ENCODE measurements around the gene RPS6KA2. TPM values are rescaled to one million over a fixed set of nuclear protein-coding genes. Genes with fewer than 3 reads are reported as not detected.

The RPS6KA2 gene
- total RNA-seq, 2 donors from 2014 or later, result 28.1 to 28.5 TPM

GRCh38 chr6:166441325-166442078 lies 185.5 kb downstream of the RPS6KA2 start:
- Mint-ChIP-seq H3K4me1 (ENCODE audit: low read depth) (peaks cover 7% of the 10 kb centered on the region), H3K27me3 (ENCODE audit: low read depth) (peaks cover 8% of the 10 kb centered on the region), H3K27ac (no peak overlapping the region), H3K9me3 (no peaks in the 10 kb centered on the region), H3K4me3 (no peak overlapping the region), H3K36me3 (ENCODE audit: insufficient read depth in 2 of 2) (peaks cover 0 to 3% of the 10 kb centered on the region in 2 donors)
- ATAC-seq (replicated peaks in 1 of 2) (no peak), DNase-seq (no peak)

GRCh38 chr6:166440729-166441128 lies 186.3 kb downstream of the RPS6KA2 start:
- no peak overlapping the region for H3K27ac Mint-ChIP-seq
- DNase-seq, result no peak
- peaks cover 8% of the 10 kb centered on the region for H3K27me3 Mint-ChIP-seq (ENCODE audit: low read depth)
- no peak for ATAC-seq (replicated peaks in 1 of 2)
- H3K36me3 Mint-ChIP-seq (ENCODE audit: insufficient read depth in 2 of 2), result peaks cover 0 to 3% of the 10 kb centered on the region in 2 donors
- H3K4me1 Mint-ChIP-seq (ENCODE audit: low read depth), result peaks cover 14% of the 10 kb centered on the region
- H3K9me3 Mint-ChIP-seq, result no peaks in the 10 kb centered on the region
- H3K4me3 Mint-ChIP-seq, result no peak overlapping the region

- Mint-ChIP-seq H3K4me1 (ENCODE audit: low read depth) (peaks cover 18% of the 10 kb centered on the region), H3K36me3 (ENCODE audit: insufficient read depth in 2 of 2) (peaks cover 0 to 3% of the 10 kb centered on the region in 2 donors), H3K4me3 (no peak overlapping the region), H3K27ac (no peak overlapping the region), H3K9me3 (no peaks in the 10 kb centered on the region), H3K27me3 (ENCODE audit: low read depth) (peaks cover 8% of the 10 kb centered on the region)
- DNase-seq (no peak), ATAC-seq (replicated peaks in 1 of 2) (no peak)
Observed at GRCh38 chr6:166440106-166440505, 186.9 kb downstream of the RPS6KA2 start.

GRCh38 chr6:166439366-166440091 lies 187.5 kb downstream of the RPS6KA2 start:
- DNase-seq, result no peak
- Mint-ChIP-seq H3K36me3 (ENCODE audit: insufficient read depth in 2 of 2) (peaks cover 0 to 3% of the 10 kb centered on the region in 2 donors), H3K4me3 (no peak overlapping the region), H3K4me1 (ENCODE audit: low read depth) (peaks cover 18% of the 10 kb centered on the region), H3K27ac (no peak overlapping the region), H3K9me3 (no peaks in the 10 kb centered on the region), H3K27me3 (ENCODE audit: low read depth) (peaks cover 8% of the 10 kb centered on the region)
- ATAC-seq (replicated peaks in 1 of 2), result no peak

DNA sequence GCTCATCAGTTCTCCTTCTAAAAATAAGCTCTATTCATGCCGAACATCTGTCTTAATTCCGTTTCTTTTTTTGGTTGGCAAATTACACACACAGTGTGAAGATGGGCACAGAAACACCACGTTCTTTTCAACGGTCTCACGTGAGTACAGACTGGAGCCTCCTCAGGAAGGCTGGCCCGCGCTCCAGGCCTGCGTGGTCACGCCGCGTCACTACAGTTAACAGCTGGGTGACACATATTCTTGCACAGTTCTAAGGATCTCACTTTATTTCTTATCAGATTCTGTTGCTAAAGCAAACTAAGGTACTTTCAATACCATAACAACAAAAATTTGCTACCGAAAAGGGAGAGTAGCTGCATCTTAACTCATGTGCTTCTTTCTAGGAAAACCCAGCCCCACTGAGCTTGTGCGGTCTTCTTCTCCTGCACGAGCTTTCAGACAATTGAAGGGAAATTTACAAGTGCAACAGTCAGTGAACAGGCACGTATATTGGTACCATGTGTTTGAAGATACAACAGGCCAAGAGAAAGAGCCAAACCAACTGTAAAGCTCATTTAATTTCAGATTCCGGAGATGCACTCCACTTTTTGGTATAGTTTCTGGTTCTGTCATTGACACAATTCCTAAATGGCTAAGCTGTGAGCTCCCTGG lies 188.7 kb downstream of the RPS6KA2 start:
- Mint-ChIP-seq H3K9me3 (no peaks in the 10 kb centered on the region), H3K36me3 (ENCODE audit: insufficient read depth in 2 of 2) (peaks cover 0 to 3% of the 10 kb centered on the region in 2 donors), H3K4me1 (ENCODE audit: low read depth) (peaks cover 18% of the 10 kb centered on the region), H3K27me3 (ENCODE audit: low read depth) (peaks cover 8% of the 10 kb centered on the region), H3K27ac (no peak overlapping the region), H3K4me3 (no peak overlapping the region)
- no peak for DNase-seq
- ATAC-seq (replicated peaks in 1 of 2), result no peak

- no peak for ATAC-seq (replicated peaks in 1 of 2)
- no peak overlapping the region for H3K4me3 Mint-ChIP-seq
- no peaks in the 10 kb centered on the region for H3K9me3 Mint-ChIP-seq
- no peak overlapping the region for H3K27ac Mint-ChIP-seq
- H3K4me1 Mint-ChIP-seq (ENCODE audit: low read depth), result peaks cover 18% of the 10 kb centered on the region
- H3K36me3 Mint-ChIP-seq (ENCODE audit: insufficient read depth in 2 of 2), result peaks cover 0 to 3% of the 10 kb centered on the region in 2 donors
- H3K27me3 Mint-ChIP-seq (ENCODE audit: low read depth), result peaks cover 8% of the 10 kb centered on the region
- no peak for DNase-seq
Observed at GRCh38 chr6:166437661-166438060, 189.4 kb downstream of the RPS6KA2 start.

DNA sequence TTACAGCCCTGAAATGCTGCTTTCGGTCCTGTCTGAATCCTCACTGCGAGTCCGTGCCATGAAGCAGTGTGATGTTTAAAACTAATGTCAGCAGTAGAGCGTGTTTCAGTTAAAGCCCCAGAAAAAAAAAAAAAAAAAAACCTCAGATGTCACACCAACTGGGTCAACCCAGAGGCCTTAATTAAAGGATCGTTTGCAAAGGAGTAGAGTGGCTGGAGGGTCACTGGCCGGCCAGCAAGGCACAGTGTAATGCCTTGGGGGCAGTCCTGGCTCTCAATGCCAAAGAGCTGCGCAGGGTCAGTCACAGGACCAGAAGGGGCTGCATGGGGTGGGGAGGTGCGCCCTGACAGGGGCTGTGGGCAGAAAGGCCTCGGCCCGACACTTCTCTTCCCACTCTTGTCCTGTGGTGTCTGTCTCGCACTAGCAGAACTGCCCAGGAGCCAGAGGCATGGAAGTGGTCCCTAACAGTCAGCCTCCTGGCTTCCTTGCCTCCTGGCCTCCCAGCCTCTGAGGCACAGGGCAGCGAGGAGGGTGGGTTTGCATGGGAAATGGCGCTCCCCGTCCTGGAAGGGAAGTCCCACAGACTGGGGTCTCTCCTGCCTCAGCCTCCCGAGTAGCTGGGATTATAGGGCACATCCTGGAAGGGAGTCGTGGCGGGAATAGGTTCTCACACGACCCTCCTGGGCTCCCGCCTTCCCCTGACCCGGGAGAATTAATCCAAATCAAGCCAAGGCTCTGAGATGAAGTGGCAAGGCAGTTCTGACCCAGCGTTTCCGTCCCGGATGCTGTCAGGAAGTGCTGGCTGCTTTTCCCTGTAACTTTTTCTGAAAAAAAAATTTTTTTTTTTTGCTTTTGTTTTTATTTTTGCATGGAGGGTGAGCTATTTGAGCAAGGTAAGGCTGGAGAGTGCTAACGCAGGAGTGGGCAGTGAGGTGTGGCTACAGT lies 190.6 kb downstream of the RPS6KA2 start:
- no peak for DNase-seq
- Mint-ChIP-seq H3K27ac (no peak overlapping the region), H3K27me3 (ENCODE audit: low read depth) (peaks cover 7% of the 10 kb centered on the region), H3K9me3 (no peaks in the 10 kb centered on the region), H3K36me3 (ENCODE audit: insufficient read depth in 2 of 2) (peaks cover 0 to 3% of the 10 kb centered on the region in 2 donors), H3K4me3 (no peak overlapping the region), H3K4me1 (ENCODE audit: low read depth) (peaks cover 18% of the 10 kb centered on the region)
- no peak for ATAC-seq (replicated peaks in 1 of 2)

GRCh38 chr6:166435574-166435973 lies 191.5 kb downstream of the RPS6KA2 start:
- H3K4me1 Mint-ChIP-seq (ENCODE audit: low read depth), result peaks cover 18% of the 10 kb centered on the region
- H3K9me3 Mint-ChIP-seq, result no peaks in the 10 kb centered on the region
- peaks cover 0 to 3% of the 10 kb centered on the region in 2 donors for H3K36me3 Mint-ChIP-seq (ENCODE audit: insufficient read depth in 2 of 2)
- no peak overlapping the region for H3K27ac Mint-ChIP-seq
- DNase-seq, result peak in 1 of 2 donors; percentile 19
- H3K27me3 Mint-ChIP-seq (ENCODE audit: low read depth), result no peaks in the 10 kb centered on the region
- ATAC-seq (replicated peaks in 1 of 2), result peak; percentile 51 to 66
- H3K4me3 Mint-ChIP-seq, result no peak overlapping the region

DNA sequence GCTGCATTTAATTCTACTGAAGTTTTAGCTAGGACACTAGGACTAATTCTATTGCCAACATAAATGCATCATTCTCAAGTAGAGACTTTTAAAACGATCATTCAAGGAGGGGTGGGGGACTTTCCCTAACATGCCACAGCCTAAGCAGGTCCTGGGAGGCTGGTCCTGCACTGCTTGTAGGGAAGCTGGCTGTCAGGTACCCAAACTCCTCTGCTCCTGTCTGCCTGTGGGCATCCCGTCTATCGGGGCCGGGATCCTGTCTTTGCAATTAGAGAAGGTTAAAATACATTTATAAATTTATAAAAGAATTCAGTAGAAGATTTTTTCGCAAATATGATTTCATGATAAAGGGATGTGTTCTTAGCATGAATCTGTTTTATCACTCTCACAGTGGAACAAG lies 192.7 kb downstream of the RPS6KA2 start:
- H3K4me1 Mint-ChIP-seq (ENCODE audit: low read depth), result peaks cover 11% of the 10 kb centered on the region
- peaks cover 0 to 5% of the 10 kb centered on the region in 2 donors for H3K36me3 Mint-ChIP-seq (ENCODE audit: insufficient read depth in 2 of 2)
- H3K4me3 Mint-ChIP-seq, result no peak overlapping the region
- H3K27me3 Mint-ChIP-seq (ENCODE audit: low read depth), result no peaks in the 10 kb centered on the region
- H3K27ac Mint-ChIP-seq, result no peak overlapping the region
- ATAC-seq (replicated peaks in 1 of 2), result no peak
- DNase-seq, result no peak
- H3K9me3 Mint-ChIP-seq, result no peaks in the 10 kb centered on the region

- Mint-ChIP-seq H3K4me3 (no peak overlapping the region), H3K27ac (no peak overlapping the region), H3K36me3 (ENCODE audit: insufficient read depth in 2 of 2) (peaks cover 2 to 3% of the 10 kb centered on the region in 2 donors), H3K4me1 (ENCODE audit: low read depth) (peaks cover 11% of the 10 kb centered on the region), H3K9me3 (no peaks in the 10 kb centered on the region), H3K27me3 (ENCODE audit: low read depth) (no peaks in the 10 kb centered on the region)
- DNase-seq (no peak), ATAC-seq (replicated peaks in 1 of 2) (no peak)
Observed at GRCh38 chr6:166433096-166433495, 194.0 kb downstream of the RPS6KA2 start.

- ATAC-seq (replicated peaks in 1 of 2), result no peak
- no peaks in the 10 kb centered on the region for H3K27me3 Mint-ChIP-seq (ENCODE audit: low read depth)
Observed at GRCh38 chr6:166430269-166430668, 196.8 kb downstream of the RPS6KA2 start.

DNA sequence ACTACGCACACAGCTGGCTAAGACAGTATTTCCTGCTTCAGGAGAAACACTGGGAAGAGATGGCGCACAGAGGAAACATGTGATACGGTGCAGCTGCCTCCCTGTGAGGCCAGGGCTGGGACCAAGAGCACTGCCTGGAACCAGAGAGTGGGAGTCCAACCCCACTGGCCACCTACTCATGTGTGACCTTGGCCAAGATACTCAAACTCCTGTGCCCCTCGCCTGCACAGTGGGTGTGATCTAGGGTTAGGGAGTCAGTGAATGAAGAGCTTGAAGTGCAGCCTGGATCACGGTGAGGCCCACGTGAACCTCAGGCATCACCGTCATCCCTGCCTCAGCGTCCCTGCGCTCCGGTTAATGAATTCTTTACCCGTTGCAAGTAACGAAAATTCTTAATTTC lies 202.6 kb downstream of the RPS6KA2 start:
- Mint-ChIP-seq H3K27me3 (ENCODE audit: low read depth) (no peaks in the 10 kb centered on the region), H3K4me3 (no peak overlapping the region), H3K9me3 (no peaks in the 10 kb centered on the region), H3K36me3 (ENCODE audit: insufficient read depth in 2 of 2) (peaks cover 0 to 2% of the 10 kb centered on the region in 2 donors), H3K4me1 (ENCODE audit: low read depth) (peaks cover 20% of the 10 kb centered on the region), H3K27ac (no peak overlapping the region)
- ATAC-seq (replicated peaks in 1 of 2) (no peak), DNase-seq (no peak)

More at GRCh38 chr6:166430269-166430668, 196.8 kb downstream of the RPS6KA2 start:
- no peak for DNase-seq
- Mint-ChIP-seq H3K27ac (no peak overlapping the region), H3K4me3 (no peak overlapping the region), H3K9me3 (no peaks in the 10 kb centered on the region), H3K4me1 (ENCODE audit: low read depth) (no peaks in the 10 kb centered on the region), H3K36me3 (ENCODE audit: insufficient read depth in 2 of 2) (peaks cover 2% of the 10 kb centered on the region in 2 donors)

Measured in activated T-cell treated with anti-CD3 and anti-CD28 coated beads, Interleukin-2, amount 50 U/mL, for 72 hours (primary cell).